SK-N-SH (cell line): Measurements from ENCODE around the gene ESRRG. TPM values are rescaled to one million over a fixed set of nuclear protein-coding genes. Genes with fewer than 3 reads are reported as not detected.

Experiments used
- CTCF ChIA-PET: fragments of 300-600, 350-600 bp; formaldehyde crosslinking; extraction: SDS; loops from one replicate; lab custom pipeline; 2021; lab: Yijun Ruan, JAX
- POLR2A ChIA-PET: fragments of 350-600 bp; sonication (Branson Sonifier 250); formaldehyde crosslinking; extraction: SDS; loops from one replicate; lab custom pipeline; 2020; ENCODE audit warnings: antibody characterized with exemption, inconsistent platforms; lab: Yijun Ruan, JAX
- DNase-seq: peaks from one replicate; pipeline ENCODE4 v3.0.0; 2012
- H2AFZ ChIP-seq: fragments of 200-600 bp; sonication (generic); 2 replicates; pipeline ENCODE4 v1.8.1; 2016; ENCODE audit warnings: antibody characterized with exemption, mild to moderate bottlenecking, low read depth
- H3F3A ChIP-seq: fragments of 200-600 bp; sonication (generic); replicated peaks from 2 replicates; pipeline ENCODE3; 2016; ENCODE audit warnings: antibody characterized with exemption, mild to moderate bottlenecking; ENCODE audit not compliant: insufficient read depth
- H3K27ac ChIP-seq, 2 experiments: fragments of 200-500 bp in 1 of 2; fragments of 200-600 bp in 1 of 2; sonication (Bioruptor generic) in 1 of 2; sonication (generic), shearing (Covaris generic) in 1 of 2; 2 replicates each; pipeline versions ENCODE4 v1.5.1 to v1.6.1; 2014 to 2016; ENCODE audit warnings: low read depth in 2 of 2, inconsistent platforms in 1 of 2, low read length in 1 of 2, mild to moderate bottlenecking in 1 of 2, mixed read lengths in 1 of 2
- H3K27me3 ChIP-seq: fragments of 200-600 bp; sonication (generic), shearing (Covaris generic); 2 replicates; pipeline ENCODE4 v1.6.1; 2016; ENCODE audit warnings: mixed run types; ENCODE audit not compliant: insufficient read depth
- H3K36me3 ChIP-seq, 2 experiments: fragments of 200-500 bp in 1 of 2; fragments of 200-600 bp in 1 of 2; sonication (Bioruptor generic) in 1 of 2; sonication (generic) in 1 of 2; replicated peaks in 1 of 2; 2 replicates each; pipeline versions ENCODE3 to v1.5.1; 2014 to 2016; ENCODE audit warnings: low read length in 1 of 2, mild to moderate bottlenecking in 1 of 2; ENCODE audit not compliant: insufficient read depth in 2 of 2, control insufficient read depth in 1 of 2
- H3K4me1 ChIP-seq, 2 experiments: fragments of 200-500 bp in 1 of 2; fragments of 200-600 bp in 1 of 2; sonication (Bioruptor generic) in 1 of 2; sonication (generic), shearing (Covaris generic) in 1 of 2; 2 replicates each; pipeline versions ENCODE4 v1.5.1 to v1.6.1; 2014 to 2016; ENCODE audit warnings: low read depth in 1 of 2, low read length in 1 of 2, mixed run types in 1 of 2; ENCODE audit not compliant: insufficient read depth in 2 of 2, control insufficient read depth in 1 of 2
- H3K4me2 ChIP-seq: fragments of 200-600 bp; sonication (generic), shearing (Covaris generic); 2 replicates; pipeline ENCODE4 v1.6.1; 2017; ENCODE audit warnings: mixed run types
- H3K4me3 ChIP-seq, 2 experiments: fragments of 200-500 bp in 1 of 2; fragments of 200-600 bp in 1 of 2; sonication (Bioruptor generic) in 1 of 2; sonication (generic), shearing (Covaris generic) in 1 of 2; 2 replicates each; pipeline versions ENCODE4 v1.5.1 to v1.8.1; 2014 to 2016; ENCODE audit warnings: low read depth in 2 of 2, inconsistent platforms in 1 of 2, low read length in 1 of 2, mild to moderate bottlenecking in 1 of 2, mixed read lengths in 1 of 2, moderate library complexity in 1 of 2
- H3K79me2 ChIP-seq: fragments of 200-600 bp; sonication (generic); 2 replicates; pipeline ENCODE4 v1.8.1; 2017; ENCODE audit warnings: mild to moderate bottlenecking; ENCODE audit not compliant: insufficient read depth
- H3K9ac ChIP-seq: fragments of 200-600 bp; sonication (generic); 2 replicates; pipeline ENCODE4 v1.6.1; 2017; ENCODE audit warnings: mixed run types
- H3K9me2 ChIP-seq: fragments of 200-600 bp; sonication (generic); 2 replicates; pipeline ENCODE4 v1.6.1; 2017; ENCODE audit warnings: mixed run types
- H3K9me3 ChIP-seq: fragments of 200-600 bp; sonication (generic); 2 replicates; pipeline ENCODE4 v1.6.1; 2017; ENCODE audit warnings: mixed run types, mild to moderate bottlenecking, moderate library complexity
- H4K20me1 ChIP-seq: fragments of 200-600 bp; sonication (generic); 2 replicates; pipeline ENCODE4 v1.6.1; 2017; ENCODE audit warnings: mild to moderate bottlenecking, mixed run types; ENCODE audit not compliant: insufficient read depth
- EP300 ChIP-seq, 2 experiments: IDR thresholded peaks; 2 replicates each; pipeline versions ENCODE4 v1.4.0 to v1.6.1; 2012; ENCODE audit warnings: borderline replicate concordance in 1 of 2, low read depth in 1 of 2, low read length in 1 of 2
- FOSL2 ChIP-seq: IDR thresholded peaks from 2 replicates; pipeline ENCODE4 v1.4.0; 2012; ENCODE audit warnings: low read depth, mild to moderate bottlenecking, moderate library complexity, borderline replicate concordance
- FOXJ3 ChIP-seq: sonication (generic); formaldehyde crosslinking; IDR thresholded peaks from 2 replicates; pipeline ENCODE4 v1.5.1; 2020; ENCODE audit warnings: mild to moderate bottlenecking, missing genetic modification reagents
- FOXM1 ChIP-seq: IDR thresholded peaks from 2 replicates; pipeline ENCODE4 v1.4.0; 2012; ENCODE audit warnings: low read depth, mild to moderate bottlenecking
- GATA2 ChIP-seq: sonication (generic); formaldehyde crosslinking; IDR thresholded peaks from 2 replicates; pipeline ENCODE4 v1.5.0; 2020; ENCODE audit warnings: mild to moderate bottlenecking, missing genetic modification reagents
- IRF3 ChIP-seq: fragments of 150-350 bp; IDR thresholded peaks from 2 replicates; pipeline ENCODE4 v1.6.1; 2016; ENCODE audit warnings: mild to moderate bottlenecking, low read depth, low read length
- MAX ChIP-seq: IDR thresholded peaks from 2 replicates; pipeline ENCODE4 v1.4.0; 2012; ENCODE audit warnings: low read depth
- MXI1 ChIP-seq: IDR thresholded peaks from 2 replicates; pipeline ENCODE4 v1.6.1; 2012; ENCODE audit warnings: mild to moderate bottlenecking, low read depth, low read length, improper control_type of control experiment
- NRF1 ChIP-seq: IDR thresholded peaks from 2 replicates; pipeline ENCODE4 v1.6.1; 2012; ENCODE audit warnings: low read depth, mild to moderate bottlenecking, low read length
- PBX3 ChIP-seq: IDR thresholded peaks from 2 replicates; pipeline ENCODE4; 2012
- POLR2AphosphoS5 ChIP-seq: IDR thresholded peaks from 2 replicates; pipeline ENCODE4 v1.6.1; 2012; ENCODE audit warnings: low read depth, low read length
- RFX5 ChIP-seq: IDR thresholded peaks from 2 replicates; pipeline ENCODE4 v1.6.1; 2012; ENCODE audit warnings: mild to moderate bottlenecking, improper control_type of control experiment, low read length
- RXRA ChIP-seq: IDR thresholded peaks from 2 replicates; pipeline ENCODE4 v1.4.0; 2012; ENCODE audit warnings: low read depth, mild to moderate bottlenecking, borderline replicate concordance
- TCF12 ChIP-seq: IDR thresholded peaks from 2 replicates; pipeline ENCODE4 v1.4.0; 2012
- WGBS: methylation state at CpG from one replicate; pipeline ENCODE4 v1.1.6; 2017; ENCODE audit warnings: low lambda C conversion rate; 5-methylcytosine and 5-hydroxymethylcytosine counted together
- polyA plus RNA-seq, 3 experiments: library from polyadenylated mRNA; depleted of rRNA; stranded (reverse); fragments of >200 nt; gene quantifications; 2 replicates each; pipeline ENCODE4 v1.2.3, GENCODE V29; 2012
- TF ChIP-seq, protein P1 (sequence below): IDR thresholded peaks from 2 replicates; pipeline ENCODE4 v1.4.0; 2012; ENCODE audit warnings: low read depth, borderline replicate concordance
- TF ChIP-seq, protein P2 (sequence below): fragments of 150-350 bp; IDR thresholded peaks from 2 replicates; pipeline ENCODE4 v1.6.1; 2017; ENCODE audit warnings: antibody characterized with exemption, low read length, low read depth, borderline replicate concordance

The ESRRG gene
- polyA plus RNA-seq, 1 of the 3 experiments (the other 2 are of a cell fraction): 0.26 TPM

GRCh38 chr1:216500273-216500967, 222.8 kb downstream of the ESRRG start:
- H3K4me2 ChIP-seq: no peak overlapping the region
- H3K36me3 ChIP-seq: peaks cover 0 to 4% of the 10 kb centered on the region in 2 experiments
- no peak overlapping the region for H2AFZ ChIP-seq
- POLR2A ChIA-PET: no interaction called here
- H3K9me3 ChIP-seq: no peaks in the 10 kb centered on the region
- H3K4me3 ChIP-seq: no peak overlapping the region
- WGBS: 82% methylated on average over 3 of the region's 3 CpGs
- no peaks in the 10 kb centered on the region for H3K79me2 ChIP-seq
- H4K20me1 ChIP-seq: no peaks in the 10 kb centered on the region
- H3K9me2 ChIP-seq: no peaks in the 10 kb centered on the region
- no peak for DNase-seq
- TF ChIP-seq RFX5: no peak
- no peak for TF ChIP-seq FOXM1
- no peak for TF ChIP-seq TCF12
- TF ChIP-seq PBX3: no peak
- no peak for TF ChIP-seq IRF3
- TF ChIP-seq NRF1: no peak
- TF ChIP-seq EP300 (IDR thresholded peaks at IDR 0.05; ENCODE audit: borderline replicate concordance in 1 of 2, low read depth in 1 of 2, low read length in 1 of 2): no peak
- no peak for TF ChIP-seq FOXJ3 (CRISPR knock-in tag)
- TF ChIP-seq GATA2 (CRISPR knock-in tag): no peak
- TF ChIP-seq, protein P1, sequence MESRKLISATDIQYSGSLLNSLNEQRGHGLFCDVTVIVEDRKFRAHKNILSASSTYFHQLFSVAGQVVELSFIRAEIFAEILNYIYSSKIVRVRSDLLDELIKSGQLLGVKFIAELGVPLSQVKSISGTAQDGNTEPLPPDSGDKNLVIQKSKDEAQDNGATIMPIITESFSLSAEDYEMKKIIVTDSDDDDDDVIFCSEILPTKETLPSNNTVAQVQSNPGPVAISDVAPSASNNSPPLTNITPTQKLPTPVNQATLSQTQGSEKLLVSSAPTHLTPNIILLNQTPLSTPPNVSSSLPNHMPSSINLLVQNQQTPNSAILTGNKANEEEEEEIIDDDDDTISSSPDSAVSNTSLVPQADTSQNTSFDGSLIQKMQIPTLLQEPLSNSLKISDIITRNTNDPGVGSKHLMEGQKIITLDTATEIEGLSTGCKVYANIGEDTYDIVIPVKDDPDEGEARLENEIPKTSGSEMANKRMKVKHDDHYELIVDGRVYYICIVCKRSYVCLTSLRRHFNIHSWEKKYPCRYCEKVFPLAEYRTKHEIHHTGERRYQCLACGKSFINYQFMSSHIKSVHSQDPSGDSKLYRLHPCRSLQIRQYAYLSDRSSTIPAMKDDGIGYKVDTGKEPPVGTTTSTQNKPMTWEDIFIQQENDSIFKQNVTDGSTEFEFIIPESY: no peak
- TF ChIP-seq, protein P2, sequence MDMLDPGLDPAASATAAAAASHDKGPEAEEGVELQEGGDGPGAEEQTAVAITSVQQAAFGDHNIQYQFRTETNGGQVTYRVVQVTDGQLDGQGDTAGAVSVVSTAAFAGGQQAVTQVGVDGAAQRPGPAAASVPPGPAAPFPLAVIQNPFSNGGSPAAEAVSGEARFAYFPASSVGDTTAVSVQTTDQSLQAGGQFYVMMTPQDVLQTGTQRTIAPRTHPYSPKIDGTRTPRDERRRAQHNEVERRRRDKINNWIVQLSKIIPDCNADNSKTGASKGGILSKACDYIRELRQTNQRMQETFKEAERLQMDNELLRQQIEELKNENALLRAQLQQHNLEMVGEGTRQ: no peak
- TF ChIP-seq RXRA: no peak
- TF ChIP-seq FOSL2: no peak
- TF ChIP-seq MXI1: no peak
- TF ChIP-seq POLR2AphosphoS5: no peak
- TF ChIP-seq MAX: no peak
- H3K4me1 ChIP-seq: peaks cover 0 to 20% of the 10 kb centered on the region in 2 experiments; a peak in 2 of 4 replicates
- no peaks in the 10 kb centered on the region for H3F3A ChIP-seq
- peak overlapping the region in 1 of 2 experiments; percentile 22; a peak in 1 of 4 replicates for H3K27ac ChIP-seq
- CTCF ChIA-PET: interaction anchor here (0.9 kb wide), 1 partner anchor 67 kb away, joined by 3 read pairs; no protein-coding TSS in a partner anchor
- H3K9ac ChIP-seq: no peak overlapping the region
- no peaks in the 10 kb centered on the region for H3K27me3 ChIP-seq
